HG02870 (cell line): ENCODE measurements around the gene XRRA1.

ENCODE experiments used
- ATAC-seq: cut with Tn5 transposase; IDR thresholded peaks from one replicate; pipeline ENCODE4 v1.9.1; 2021; ENCODE audit warnings: mild to moderate bottlenecking, moderate library complexity; ENCODE audit not compliant: unreplicated experiment

The XRRA1 gene

GRCh38 chr11:74950374-74950969 is 1.6 kb upstream of the XRRA1 start:
- no peak for ATAC-seq

GRCh38 chr11:74949753-74950137 is 854 bp upstream of the XRRA1 start:
- no peak for ATAC-seq

GRCh38 chr11:74948546-74948897 is 369 bp downstream of the XRRA1 start:
- ATAC-seq, result peak; percentile 13

- ATAC-seq, result no peak
Observed at GRCh38 chr11:74942073-74942759, 6.7 kb downstream of the XRRA1 start.

GRCh38 chr11:74941492-74941891 is 7.4 kb downstream of the XRRA1 start:
- ATAC-seq, result no peak

- no peak for ATAC-seq
Observed at GRCh38 chr11:74937696-74938475, 11.0 kb downstream of the XRRA1 start.

- no peak for ATAC-seq
Observed at GRCh38 chr11:74936976-74937375, 11.9 kb downstream of the XRRA1 start.

- no peak for ATAC-seq
Observed at GRCh38 chr11:74936087-74936486, 12.8 kb downstream of the XRRA1 start.

- no peak for ATAC-seq
Observed at GRCh38 chr11:74935285-74935684, 13.6 kb downstream of the XRRA1 start.

GRCh38 chr11:74933765-74934164 is 15.1 kb downstream of the XRRA1 start:
- no peak for ATAC-seq

GRCh38 chr11:74932797-74933196 is 16.1 kb downstream of the XRRA1 start:
- ATAC-seq, result no peak

- ATAC-seq, result no peak
Observed at GRCh38 chr11:74932169-74932568, 16.7 kb downstream of the XRRA1 start.

- peak; percentile 70 for ATAC-seq
Observed at GRCh38 chr11:74929431-74930363, 19.2 kb downstream of the XRRA1 start.

- no peak for ATAC-seq
Observed at GRCh38 chr11:74927496-74927895, 21.4 kb downstream of the XRRA1 start.

- ATAC-seq, result no peak
Observed at GRCh38 chr11:74926304-74927030, 22.4 kb downstream of the XRRA1 start.

GRCh38 chr11:74925281-74925680 is 23.6 kb downstream of the XRRA1 start:
- ATAC-seq, result no peak

- ATAC-seq, result no peak
Observed at GRCh38 chr11:74923125-74923524, 25.8 kb downstream of the XRRA1 start.

- ATAC-seq, result no peak
Observed at GRCh38 chr11:74909812-74910211, 39.1 kb downstream of the XRRA1 start.

GRCh38 chr11:74909385-74909784 is 39.5 kb downstream of the XRRA1 start:
- no peak for ATAC-seq

- ATAC-seq, result no peak
Observed at GRCh38 chr11:74905326-74905725, 43.6 kb downstream of the XRRA1 start.
